ENCODE data around the gene TNIP2. TPM values are rescaled to one million over a fixed set of nuclear protein-coding genes. Genes with fewer than 3 reads are reported as not detected.

TNIP2 gene
- total and polyA plus RNA-seq, 10 donors: 32.7 to 53.5 (median 47.9) TPM

DNA sequence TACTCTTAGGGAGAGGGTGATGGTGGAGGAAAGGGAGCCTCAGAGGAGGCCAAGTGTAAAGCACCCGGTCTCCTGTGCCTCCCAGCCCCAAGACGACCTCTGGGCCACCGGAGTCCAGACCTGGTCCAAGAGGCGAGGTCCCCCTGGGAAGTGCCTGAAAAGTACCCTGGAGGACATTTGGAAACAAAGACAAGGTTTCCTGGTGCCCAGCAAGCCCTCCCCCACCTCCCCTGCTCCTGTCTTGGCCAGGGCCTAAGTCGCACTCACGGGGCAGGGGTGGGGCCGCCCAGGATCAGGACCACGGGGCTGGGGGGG, 36.2 kb upstream of the TNIP2 start:
- Histone ChIP-seq H3K4me1 (peaks cover 52 to 96% (median 87%) of the 10 kb centered on the region in 6 donors), H3K27ac (peak overlapping the region in 7 of 8 donors; percentile 46 to 98 (median 89)), H3K4me3 (peak overlapping the region in 2 of 8 donors; percentile 69 to 74), H3K27me3 (replicated peaks in 1 of 7) (no peaks in the 10 kb centered on the region), H3K9me3 (no peaks in the 10 kb centered on the region), H3K36me3 (peaks cover 0 to 23% (median 0%) of the 10 kb centered on the region in 6 donors)
- DNase-seq: no peak
- intact Hi-C loops (cut with DNase I; ENCODE audit: low total_unique reads): no loop called here
- TF ChIP-seq POLR2AphosphoS5 (IDR thresholded peaks at IDR 0.05) (no peak), POLR2A (IDR thresholded peaks at IDR 0.05) (no peak)
- TF ChIP-seq, protein P1, sequence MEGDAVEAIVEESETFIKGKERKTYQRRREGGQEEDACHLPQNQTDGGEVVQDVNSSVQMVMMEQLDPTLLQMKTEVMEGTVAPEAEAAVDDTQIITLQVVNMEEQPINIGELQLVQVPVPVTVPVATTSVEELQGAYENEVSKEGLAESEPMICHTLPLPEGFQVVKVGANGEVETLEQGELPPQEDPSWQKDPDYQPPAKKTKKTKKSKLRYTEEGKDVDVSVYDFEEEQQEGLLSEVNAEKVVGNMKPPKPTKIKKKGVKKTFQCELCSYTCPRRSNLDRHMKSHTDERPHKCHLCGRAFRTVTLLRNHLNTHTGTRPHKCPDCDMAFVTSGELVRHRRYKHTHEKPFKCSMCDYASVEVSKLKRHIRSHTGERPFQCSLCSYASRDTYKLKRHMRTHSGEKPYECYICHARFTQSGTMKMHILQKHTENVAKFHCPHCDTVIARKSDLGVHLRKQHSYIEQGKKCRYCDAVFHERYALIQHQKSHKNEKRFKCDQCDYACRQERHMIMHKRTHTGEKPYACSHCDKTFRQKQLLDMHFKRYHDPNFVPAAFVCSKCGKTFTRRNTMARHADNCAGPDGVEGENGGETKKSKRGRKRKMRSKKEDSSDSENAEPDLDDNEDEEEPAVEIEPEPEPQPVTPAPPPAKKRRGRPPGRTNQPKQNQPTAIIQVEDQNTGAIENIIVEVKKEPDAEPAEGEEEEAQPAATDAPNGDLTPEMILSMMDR (IDR thresholded peaks at IDR 0.05 in 8 of 11, conservative IDR thresholded peaks at IDR 0.05 in 3 of 11): no peak
- 70 to 90% (median 83%) methylated on average over 4 to 8 of the region's 8 CpGs for WGBS, 5 donors

DNA sequence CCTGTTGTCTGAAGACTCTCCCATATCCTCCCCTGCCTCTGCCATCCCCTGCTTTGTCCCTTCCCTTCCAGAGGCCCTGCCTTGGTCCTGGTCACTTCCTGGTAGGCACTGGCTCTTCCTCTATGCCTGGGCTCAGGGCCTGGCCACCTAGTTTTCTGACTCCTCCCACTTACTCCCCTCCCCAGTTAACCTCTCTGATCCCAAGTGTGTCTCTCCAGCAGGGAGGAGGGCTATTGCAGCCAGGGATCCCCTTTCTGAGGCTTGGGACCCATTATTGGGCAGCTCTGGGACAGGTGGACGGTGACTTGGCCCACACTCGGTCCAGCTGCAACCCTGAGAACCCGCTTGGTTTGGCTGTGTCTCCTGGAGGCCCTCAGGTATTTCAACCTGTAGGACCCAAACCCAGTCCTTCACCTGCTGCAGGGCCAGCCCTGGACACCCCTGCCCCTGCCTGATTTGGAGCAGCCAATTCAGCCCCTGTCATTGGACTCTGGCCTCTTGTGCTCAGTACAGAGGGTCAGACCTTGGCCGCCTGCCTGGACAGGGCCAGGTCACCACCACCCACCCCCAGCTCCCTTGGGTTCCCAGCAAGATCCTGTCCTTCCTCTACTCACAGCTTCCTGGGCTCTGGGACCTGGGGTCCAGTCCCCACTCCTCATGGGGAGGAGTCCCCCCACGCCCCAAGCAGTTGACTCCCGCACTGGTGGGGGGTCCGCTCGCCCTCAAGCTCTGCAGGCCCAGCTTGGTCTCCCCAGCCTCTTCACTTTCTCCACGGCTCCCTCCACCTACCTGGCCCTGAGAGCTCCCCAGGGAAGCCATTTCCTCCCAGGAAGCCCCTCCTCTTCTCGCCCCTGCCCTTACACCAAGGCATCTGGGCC, 35.6 kb upstream of the TNIP2 start:
- Histone ChIP-seq H3K4me1 (peaks cover 49 to 96% (median 87%) of the 10 kb centered on the region in 6 donors), H3K36me3 (peaks cover 0 to 17% (median 0%) of the 10 kb centered on the region in 6 donors), H3K4me3 (no peak overlapping the region), H3K27me3 (replicated peaks in 1 of 7) (no peaks in the 10 kb centered on the region), H3K9me3 (no peaks in the 10 kb centered on the region), H3K27ac (peak overlapping the region in 7 of 8 donors; percentile 46 to 98 (median 89))
- intact Hi-C loops (cut with DNase I; ENCODE audit: low total_unique reads): no loop called here
- 87 to 91% (median 88%) methylated on average over 9 to 10 of the region's 10 CpGs for WGBS, 5 donors
- DNase-seq: peak; percentile 81
- TF ChIP-seq, protein P1 (IDR thresholded peaks at IDR 0.05 in 8 of 11, conservative IDR thresholded peaks at IDR 0.05 in 3 of 11): no peak
- TF ChIP-seq POLR2AphosphoS5 (IDR thresholded peaks at IDR 0.05): no peak
- no peak for TF ChIP-seq POLR2A (IDR thresholded peaks at IDR 0.05)

DNA sequence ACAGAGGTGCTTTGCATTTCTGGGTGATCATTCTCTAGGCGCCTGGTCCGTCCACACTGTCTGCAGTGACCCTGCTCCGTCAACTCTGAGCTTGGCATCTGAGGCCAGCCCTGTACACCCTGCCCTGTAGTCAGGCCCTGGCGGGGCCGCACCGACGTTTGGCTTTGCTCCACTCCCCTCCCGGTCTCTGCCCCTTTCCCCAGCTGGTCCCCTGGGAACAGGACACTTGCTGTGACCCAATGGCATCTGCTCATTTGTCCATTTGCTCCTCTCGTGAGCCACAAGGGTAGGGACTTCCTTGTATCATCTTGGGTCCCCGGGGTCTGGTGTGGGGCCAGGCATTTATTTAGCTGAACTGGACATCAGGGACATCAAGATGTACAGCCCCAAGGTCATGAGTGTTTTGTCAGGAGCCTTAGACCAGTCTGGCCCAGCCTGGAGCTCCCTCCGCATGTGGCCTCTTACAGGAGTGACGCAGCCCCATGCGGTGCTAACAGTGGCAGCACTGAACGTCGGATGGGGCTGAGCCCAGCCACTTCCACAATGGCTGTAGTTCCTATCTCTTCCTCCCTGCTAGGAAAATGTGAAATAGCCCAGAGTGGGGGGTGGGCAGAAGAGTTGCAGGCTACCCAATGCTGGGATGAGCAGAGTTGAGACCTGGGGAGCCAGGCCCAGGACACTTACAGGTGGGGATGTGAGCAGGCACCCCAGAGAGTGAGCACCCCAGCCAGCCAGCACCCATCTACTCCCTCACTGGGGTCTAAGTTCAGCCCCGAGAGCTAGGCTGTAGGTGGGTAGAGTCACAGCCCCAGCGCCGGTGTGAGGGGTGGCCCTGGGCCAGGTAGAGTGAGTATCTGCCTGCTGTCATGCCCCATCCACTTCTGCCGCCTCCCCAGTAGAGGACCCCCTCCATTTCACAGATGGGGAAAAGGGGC, 34.7 kb upstream of the TNIP2 start:
- intact Hi-C loops (cut with DNase I; ENCODE audit: low total_unique reads): no loop called here
- peak; percentile 80 for DNase-seq
- TF ChIP-seq POLR2A (IDR thresholded peaks at IDR 0.05) (no peak), POLR2AphosphoS5 (IDR thresholded peaks at IDR 0.05) (peak in 1 of 3 donors; percentile 15)
- TF ChIP-seq, protein P1 (IDR thresholded peaks at IDR 0.05 in 8 of 11, conservative IDR thresholded peaks at IDR 0.05 in 3 of 11): no peak
- Histone ChIP-seq H3K9me3 (no peaks in the 10 kb centered on the region), H3K4me1 (peaks cover 51 to 96% (median 87%) of the 10 kb centered on the region in 6 donors), H3K36me3 (peaks cover 0 to 8% (median 0%) of the 10 kb centered on the region in 6 donors), H3K27me3 (replicated peaks in 1 of 7) (no peaks in the 10 kb centered on the region), H3K27ac (peak overlapping the region in 4 of 8 donors; percentile 33 to 98 (median 95)), H3K4me3 (no peak overlapping the region)
- 76 to 84% (median 80%) methylated on average over 14 to 19 of the region's 19 CpGs for WGBS, 5 donors

Measured in spleen (tissue), 11 donors.